HG02759 (cell line): Measurements from ENCODE around the gene LAMA1.
"Not testable (repeated sequence)": the region's sequence is repeated elsewhere in the genome, so short reads cannot be mapped to it uniquely, and the experiment has no call there.

ENCODE experiments used
- ATAC-seq: cut with Tn5 transposase; IDR thresholded peaks from one replicate; pipeline ENCODE4 v1.9.1; 2021; ENCODE audit warnings: mild to moderate bottlenecking, moderate library complexity; ENCODE audit not compliant: unreplicated experiment

Gene LAMA1

DNA sequence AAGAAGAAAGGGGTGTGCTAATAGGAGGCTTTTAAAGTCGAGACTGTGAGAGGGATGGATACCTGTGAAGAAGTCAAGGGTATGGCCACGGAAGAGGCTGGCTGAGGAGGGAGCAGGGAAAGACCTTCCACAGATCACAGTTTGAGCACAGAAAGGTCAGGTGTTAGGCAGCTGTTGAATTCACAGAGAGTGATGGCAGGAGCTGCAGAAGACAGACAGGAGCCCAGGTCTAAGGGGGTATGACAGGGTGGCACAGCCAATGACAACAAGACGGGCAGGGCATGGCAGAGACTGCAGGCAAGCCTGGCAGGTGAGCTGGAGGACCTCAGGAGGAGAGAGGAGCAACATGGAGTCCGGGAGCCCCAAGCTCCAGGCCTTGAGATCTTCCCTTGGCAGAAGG lies 163.1 kb downstream of the LAMA1 start:
- ATAC-seq = no peak

DNA sequence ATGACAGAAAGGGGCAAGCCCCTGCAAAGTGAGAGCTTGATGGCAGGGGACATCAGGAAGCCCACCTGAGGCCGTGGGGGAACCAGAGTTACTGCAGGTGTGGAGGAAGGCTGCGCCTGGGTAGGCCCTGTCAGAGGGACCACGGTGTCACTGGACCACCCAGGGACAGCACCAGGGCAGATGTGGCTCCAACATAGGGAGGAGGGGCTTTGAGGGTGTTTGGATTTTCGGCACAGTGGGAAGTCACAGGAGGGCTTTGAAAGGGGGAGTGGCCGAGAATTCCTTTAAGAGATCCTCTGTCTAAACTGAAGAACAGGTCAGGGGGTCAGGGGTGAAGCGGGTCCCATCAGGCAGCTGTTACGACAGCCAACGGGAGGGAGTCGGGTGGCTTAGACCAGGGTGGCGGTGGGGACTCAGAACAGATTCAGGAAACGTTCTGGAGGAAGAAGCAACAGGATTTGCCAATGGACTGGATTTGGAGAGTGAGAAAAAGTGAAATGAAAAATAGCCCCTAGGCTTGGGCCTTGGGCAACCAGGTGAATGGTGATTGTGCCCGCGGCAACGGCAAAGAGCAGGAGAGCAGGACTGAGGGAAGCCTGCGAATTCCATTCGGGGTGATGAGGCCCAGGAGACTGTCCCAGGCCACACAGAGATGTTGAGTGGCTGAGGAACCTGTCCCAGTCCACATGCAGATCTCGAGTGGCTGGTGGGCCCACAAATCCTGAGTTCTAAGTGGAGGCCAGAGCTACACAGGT lies 166.1 kb downstream of the LAMA1 start:
- no peak for ATAC-seq

DNA sequence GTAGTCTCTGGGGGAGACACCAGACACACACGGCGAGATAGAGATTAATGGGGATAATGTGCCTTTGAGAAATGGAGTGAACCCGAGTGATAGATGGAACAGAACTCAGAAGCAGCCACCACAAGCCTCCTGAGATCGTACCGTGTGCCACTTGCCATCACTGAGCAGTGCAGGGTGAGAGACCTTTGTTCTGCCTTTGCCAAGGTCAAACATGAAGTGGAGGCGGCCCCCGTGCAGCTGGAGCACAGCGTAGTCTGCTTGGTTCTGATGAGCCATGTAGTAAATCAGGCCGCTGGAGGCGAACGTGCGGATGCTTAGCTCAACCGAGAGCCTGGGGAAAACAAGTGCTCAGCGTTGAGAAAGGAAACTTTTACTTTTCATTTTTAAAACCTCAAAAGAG lies 167.0 kb downstream of the LAMA1 start:
- no peak for ATAC-seq

DNA sequence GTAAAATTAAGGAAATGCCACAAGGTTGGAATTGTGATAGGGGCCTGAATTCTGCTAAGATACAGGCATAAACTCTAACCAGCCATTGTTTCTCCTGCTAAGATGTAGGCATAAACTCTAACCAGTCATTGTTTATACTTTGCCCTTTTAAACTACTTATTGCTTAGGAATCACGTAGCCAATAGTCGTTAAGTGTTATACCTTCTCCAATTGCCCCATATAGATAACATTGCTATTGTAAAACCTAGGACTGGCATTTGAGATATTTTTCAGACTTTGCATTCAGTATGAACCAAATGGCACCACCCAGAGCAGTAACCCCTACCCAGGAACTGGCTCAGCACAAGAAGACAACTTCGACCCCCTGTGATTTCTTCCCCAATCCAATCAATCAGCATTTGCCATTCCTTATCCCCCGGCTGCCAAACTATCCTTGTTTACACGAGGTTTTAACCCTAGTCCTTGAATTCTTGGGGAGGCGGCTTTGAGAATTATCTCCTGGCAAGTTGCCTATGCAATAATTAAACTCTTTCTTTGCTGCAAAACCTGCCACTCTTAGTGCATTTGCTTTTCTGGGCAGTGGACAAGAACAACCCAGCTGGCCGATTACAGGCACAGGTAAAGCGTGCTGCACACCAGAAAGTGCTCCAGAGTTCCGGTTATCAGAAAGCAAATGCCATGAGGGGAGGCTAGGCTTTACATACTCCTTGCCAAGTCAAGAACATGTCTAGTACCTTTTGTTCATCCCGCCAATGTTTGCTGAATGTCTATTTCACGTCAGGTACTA lies 167.6 kb downstream of the LAMA1 start:
- ATAC-seq = no peak

DNA sequence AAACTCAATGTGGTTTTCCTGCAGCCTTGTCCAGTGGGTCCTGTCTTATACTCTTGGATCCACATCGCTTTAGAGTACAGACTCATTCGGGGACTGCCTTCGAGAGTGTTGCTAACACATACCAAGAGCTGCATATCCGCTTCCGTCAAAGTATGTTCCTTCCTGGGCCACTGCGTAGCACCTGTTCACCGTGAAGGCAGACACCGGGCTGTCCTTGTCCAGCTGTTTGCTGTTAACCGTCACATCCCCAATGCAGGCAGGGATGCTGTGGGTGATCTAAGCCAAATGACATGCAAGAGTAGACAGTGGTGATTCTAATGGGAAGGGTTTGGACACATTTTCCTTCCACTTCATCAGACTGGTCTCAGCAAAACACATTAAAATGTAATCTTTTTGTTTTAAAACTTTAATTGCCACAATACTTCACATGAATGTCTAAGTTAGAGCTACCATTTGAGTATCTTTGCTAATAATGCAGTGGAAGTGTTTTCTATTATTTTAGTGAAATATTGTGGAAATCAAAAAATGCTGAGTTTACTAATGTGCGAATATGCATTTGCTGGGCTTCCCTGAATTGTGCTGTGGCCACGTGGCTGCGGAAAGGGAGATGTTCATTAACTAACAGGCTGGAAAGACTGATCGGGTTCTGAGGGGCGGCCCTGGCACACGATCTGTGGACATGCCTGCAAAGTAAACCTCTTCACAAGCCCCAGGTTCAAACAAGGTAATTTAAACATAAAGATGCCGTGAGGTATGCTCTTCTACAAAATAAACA lies 169.1 kb downstream of the LAMA1 start:
- no peak for ATAC-seq

DNA sequence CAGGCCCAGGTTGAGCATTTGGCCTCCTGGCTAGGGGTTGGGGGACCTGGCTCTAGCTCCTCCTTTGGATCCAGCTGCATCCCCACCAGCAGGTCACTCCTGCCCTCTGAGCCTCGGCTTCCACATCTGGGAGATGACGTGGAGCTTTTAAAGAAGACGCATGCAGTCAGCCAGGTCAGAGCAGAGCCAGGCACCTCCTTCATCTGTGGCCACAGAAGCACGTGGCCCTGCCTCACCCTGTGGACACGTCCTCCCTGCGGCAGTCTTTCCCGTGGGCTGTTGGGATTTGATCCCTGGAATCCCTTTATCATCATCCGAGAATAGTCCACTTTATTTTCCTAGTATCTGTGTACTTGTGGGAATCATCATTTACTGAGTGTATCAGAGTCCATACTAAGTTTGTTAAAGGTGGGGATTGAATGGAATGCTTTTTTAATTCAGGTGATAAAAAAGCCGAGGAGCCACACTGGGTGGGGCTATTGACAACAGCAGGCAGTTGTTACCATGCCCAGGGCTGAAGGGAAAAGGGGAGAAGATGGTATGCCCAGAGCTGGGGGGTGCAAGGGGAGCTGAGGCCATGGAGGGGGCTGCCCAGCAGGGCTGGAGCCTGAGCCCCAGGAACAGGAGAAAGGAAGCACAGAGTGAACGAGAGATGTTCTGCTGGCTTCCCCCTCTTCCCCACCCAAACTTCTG lies 170.1 kb downstream of the LAMA1 start:
- no peak for ATAC-seq

DNA sequence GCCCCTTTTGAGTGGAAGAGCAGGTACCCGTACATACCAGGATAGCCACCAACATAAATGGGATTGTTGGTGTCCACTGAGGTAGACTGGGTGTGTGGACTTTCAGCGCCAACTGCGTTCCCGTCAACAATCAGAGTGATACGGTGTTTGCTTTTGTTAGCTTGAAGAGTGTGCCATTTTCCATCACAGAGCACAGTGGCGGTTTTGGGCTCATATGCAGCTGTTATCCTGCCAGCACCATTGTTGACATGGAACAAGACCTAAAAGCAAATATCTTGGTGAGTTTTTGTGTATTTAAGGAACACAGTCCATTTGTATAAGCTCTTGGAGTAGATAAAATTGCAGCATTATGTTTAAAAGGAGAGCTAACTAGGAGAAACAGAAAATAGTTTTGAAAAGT lies 174.5 kb downstream of the LAMA1 start:
- no peak for ATAC-seq

DNA sequence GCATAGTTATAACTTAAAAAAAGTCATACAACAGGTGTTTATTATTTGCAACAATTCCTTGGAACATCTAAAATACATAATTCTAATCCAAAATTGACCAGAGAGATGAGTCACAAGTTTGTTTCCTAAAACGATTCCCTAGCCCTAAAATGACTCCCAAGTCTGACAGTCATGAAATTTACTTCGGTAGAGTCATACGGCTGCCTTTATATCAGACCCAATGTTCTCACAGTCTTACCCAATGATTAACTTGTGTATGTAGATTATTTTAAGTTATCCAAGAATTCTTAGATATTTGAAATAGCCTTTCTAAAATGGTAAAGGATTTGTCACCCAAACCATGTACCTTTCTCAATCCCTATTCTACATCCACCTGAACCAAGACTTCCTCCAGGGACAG lies 174.9 kb downstream of the LAMA1 start:
- no peak for ATAC-seq

DNA sequence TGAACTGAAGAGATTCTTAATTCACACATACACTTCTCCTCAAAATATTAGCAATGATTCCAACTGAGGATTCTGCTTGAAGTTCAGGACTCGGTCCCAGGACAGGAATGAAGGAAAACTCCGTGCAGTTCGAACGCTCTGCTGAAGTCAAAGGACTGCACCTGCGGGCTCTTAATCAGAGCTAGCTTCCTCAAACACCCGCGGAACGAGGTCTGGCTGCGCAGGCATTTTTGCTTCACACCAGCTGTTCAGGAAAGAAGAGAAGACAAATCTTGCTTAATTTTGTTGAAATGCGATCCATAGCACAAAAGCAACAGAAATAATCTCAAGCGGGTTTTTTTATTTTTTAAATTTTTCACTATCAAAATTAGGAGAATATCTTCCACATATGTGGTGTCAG lies 175.6 kb downstream of the LAMA1 start:
- no peak for ATAC-seq

DNA sequence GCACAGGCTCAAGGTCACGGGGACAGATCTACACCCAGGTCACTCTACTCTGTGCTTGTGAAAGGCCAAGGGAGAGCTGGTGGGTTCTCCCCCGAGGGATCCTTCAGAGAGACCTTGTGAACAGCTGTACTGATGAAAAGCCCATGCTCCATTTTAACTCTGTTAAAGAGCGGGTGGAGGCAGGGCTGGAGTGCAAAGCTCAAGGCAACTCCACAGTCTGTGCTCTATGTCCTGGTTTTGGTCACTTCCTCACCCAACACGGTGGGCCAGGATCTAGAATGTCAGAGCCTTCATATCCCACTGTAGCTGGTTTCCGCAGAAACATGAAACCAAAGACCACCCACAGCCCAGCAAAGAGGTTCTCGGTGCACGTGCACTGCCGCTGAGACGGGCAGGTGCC lies 177.1 kb downstream of the LAMA1 start:
- ATAC-seq = no peak

DNA sequence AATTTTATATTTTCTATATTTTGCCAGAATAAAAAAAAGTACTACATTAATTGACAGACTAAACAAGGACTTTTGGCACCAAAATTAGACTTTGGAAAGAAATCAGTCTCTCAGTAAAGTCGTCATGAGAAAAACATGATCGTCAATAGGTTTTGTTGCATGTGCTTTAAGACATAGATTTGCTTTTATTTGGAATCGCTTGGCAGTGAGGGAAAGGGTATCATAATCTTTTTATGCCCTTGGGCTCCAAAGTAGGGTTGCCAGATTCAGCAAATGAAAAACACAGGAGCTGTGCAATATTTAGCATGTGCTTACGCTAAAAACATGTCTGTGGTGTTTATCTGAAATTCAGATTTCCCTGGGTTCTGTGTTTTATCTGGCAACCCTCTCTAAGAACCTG lies 177.6 kb downstream of the LAMA1 start:
- ATAC-seq = no peak

DNA sequence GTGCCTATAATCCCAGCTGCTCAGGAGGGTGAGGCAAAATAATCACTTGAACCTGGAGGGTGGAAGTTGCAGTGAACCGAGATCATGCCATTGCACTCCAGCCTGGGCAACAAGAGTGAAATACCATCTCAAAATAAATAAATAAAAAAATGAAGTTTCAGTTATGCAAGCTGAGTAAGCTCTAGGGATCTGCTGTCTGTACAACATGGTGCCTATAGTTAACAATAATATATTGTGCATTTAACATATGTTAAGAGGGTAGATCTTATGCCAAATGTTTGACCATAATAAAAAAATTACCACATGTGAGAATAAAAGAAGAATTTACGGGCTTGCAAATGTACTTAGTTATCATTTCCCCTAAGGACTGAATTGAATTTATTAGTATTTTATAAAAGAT lies 179.2 kb downstream of the LAMA1 start:
- not testable (repeated sequence) for ATAC-seq

DNA sequence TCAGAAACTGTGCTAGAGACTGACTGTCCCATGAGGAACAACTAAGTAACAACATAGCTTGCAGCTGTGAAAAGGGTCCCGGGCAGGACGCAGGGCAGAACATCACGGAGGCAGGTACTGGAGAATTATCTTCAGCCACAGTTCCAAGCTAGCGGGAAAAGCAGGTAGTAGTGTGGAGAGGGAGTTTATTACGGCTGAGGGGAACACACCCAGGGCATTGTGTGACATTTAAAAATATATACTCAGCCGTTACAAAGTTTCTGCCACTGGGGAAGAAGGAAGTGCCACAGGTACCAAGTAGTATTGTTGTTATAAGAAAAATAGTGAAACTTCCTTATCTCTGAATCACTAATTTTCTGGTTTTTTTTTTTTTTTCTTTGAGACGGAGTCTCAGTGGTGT lies 179.6 kb downstream of the LAMA1 start:
- no peak for ATAC-seq

DNA sequence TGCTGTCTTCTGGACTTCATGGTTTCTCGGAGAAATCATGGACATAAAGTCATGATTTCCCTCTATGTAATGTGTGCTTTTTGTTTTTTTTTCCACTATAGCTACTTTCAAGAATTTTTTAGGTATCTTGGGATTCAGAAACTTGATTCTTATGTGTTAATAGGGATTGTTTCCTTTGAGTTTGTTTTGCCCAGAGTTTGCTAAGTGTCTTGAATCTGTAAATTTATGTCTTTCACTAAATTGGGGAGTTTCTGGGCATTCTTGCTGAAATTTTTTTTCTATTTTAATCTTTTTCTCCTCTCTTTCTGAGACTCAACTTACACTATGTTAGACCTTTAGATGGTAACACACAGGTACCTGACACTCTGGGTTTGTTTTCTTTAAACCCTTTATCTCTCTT lies 182.7 kb downstream of the LAMA1 start:
- no peak for ATAC-seq

DNA sequence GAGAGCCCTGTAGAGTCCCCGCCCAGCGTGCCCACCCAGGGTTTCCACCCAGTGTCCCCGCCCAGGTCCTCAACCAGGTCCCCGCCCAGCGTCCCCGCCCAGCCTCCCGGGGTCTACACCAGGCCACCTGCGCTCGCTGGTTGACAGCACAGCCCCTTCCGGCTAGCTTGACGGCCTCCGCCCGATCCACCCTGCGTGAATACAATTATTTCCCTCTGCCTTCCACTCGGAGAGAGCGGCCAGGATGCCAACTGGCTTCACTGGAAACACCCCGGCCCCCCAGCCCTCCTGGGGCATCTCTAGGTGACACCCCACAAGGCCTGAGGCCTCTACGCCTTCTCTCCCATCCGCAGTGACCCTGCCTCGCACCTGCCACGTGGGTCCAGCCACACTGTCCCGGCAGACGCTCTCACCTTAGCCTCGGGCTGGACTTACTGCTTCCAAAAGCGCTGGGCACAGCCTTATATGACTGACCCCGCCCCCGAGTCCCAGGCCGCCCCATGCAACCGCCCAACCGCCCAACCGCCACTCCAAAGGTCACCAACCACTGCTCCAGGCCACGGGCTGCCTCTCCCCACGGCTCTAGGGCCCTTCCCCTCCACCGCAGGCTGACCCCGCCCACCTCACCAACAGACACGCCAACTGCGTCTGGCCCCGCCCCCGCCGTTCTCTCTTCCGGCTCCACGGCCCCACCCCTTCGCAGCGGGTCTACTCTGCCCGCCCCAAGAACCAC lies 188.1 kb downstream of the LAMA1 start:
- ATAC-seq = no peak

DNA sequence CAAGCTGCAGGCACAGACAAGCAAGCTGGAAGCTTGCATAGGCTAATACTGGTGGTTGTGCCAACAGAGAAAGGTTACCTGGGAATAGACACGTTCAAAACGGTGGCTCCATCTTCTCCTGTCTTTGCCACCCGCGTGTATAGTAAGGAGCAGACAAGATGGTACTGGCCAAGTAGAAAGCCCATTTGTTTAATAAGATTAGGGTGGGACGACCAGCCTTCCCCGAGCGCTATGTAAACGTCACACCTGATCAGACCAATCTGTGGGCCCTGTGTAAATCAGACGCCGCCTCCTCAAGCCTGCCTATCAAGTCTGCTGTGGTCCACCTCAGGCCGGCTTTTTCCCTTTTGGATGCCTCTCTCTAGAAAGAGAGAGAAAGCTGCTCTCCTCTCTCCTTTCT lies 189.2 kb downstream of the LAMA1 start:
- ATAC-seq = no peak

DNA sequence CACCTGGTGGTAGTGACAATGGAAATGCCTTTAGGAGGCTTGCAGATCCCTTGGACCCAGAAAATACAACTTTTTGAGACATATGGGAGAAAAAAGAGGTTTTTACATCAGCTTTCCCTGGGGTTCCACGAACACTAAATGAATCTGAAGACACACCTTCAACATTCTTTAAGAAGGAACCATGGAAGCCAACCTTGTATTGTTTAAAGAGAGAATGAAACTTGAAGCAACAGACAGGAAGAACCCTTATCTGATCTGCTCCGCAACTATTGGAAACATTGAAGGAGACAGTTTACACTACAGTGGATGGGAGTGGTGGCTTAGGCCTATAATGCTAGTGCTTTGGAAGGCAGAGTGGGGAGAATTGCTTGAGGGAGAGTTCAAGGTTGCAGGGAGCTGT lies 190.4 kb downstream of the LAMA1 start:
- ATAC-seq = no peak

DNA sequence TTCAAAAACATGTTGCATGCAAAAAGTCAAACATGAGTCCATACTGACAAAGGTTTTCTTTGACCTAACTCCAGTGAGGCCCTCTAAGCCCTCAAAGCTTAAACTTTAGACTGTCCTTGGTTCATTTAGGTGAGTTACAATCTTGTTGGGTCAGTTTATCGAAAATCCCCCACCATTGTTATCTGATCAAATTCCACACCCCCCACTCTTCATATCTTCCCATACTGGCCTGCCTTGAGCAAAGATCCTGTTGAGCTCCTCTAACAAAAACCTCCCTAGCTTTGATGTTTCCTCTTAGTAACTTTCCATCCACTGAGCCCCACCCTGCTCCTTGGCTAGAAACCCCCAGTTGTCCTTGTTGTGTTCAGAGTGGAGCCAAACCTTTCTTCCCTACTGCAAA lies 194.4 kb downstream of the LAMA1 start:
- ATAC-seq = no peak

DNA sequence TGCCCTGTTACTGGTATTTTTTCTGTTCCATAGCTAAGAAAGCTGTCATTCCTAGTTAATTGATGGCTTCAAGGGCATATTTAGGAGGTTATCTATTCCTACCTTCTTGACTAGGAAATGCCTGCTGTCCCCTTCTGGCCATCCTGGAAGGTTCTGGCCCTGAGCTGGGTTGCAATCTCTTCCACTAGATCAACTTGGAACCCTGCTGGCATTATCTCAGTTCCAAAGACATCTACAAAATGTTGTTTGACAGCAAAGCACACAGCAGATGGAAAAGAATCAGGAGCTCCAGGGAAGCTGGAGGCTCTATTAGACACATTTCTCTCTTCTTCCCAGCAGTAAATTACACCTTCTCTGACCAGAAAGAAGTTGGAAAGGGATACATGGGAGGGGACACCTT lies 196.0 kb downstream of the LAMA1 start:
- ATAC-seq = no peak

DNA sequence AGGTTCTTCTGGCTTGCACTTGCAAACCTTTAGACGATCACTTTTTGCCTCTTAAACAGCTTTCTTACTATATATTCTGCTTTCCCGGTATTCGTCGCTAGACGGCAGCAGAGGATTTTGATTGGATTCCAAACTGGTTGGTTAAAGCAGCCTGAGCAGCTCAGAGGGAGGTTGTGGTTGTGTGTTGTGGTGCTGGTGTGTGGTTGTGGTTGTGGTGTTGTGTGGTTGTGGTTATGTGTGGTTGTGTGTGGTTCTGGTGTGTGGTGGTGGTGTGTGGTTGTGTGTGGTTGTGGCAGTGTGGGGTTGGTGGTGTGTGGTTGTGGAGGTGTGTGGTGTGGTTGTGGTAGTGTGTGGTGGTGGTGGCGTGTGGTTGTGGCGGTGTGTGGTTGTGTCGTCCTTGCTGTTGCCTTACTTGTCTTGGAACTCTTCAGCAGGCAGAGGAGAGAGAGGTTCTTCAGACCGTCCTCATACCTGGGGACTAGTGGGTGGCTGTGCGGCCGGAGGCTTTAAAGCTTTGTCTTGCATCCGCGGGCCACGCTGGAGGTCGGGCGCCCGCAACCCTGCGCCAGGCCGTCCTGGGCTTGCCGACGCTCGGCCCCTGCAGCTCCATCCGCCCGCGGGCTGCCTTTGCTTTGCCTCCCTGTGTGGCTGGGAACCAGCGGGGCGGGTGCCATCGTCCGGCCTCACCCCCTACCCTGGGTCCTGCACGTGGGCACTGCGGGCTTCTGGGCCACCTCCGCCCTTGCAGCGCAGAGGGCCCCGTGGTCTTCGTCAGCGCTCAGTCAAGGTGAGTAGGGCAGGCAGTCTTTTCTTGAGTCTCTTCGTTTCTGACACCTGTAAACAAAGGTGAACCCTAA lies 197.3 kb downstream of the LAMA1 start:
- peak; percentile 56 for ATAC-seq
